GM18499 (cell line): ENCODE results near the gene NSL1.
A peak's percentile ranks its signal among the peaks of the same experiment; 100 is the strongest.

Source experiments
- ATAC-seq: cut with Tn5 transposase; IDR thresholded peaks from one replicate; pipeline ENCODE4 v1.9.1; 2021; ENCODE audit warnings: moderate number of reproducible peaks; ENCODE audit not compliant: insufficient read depth, unreplicated experiment

NSL1 gene

GRCh38 chr1:212791676-212792395, at the start of gene NSL1, which contains the start of gene TATDN3:
Gene NSL1, minus strand, starts transcription at chr1:212791777. Its CDS starts 14 bp downstream, at chr1:212791763.
Gene TATDN3, plus strand, starts transcription at chr1:212791894. Its CDS starts 28 bp downstream, at chr1:212791922.
- peak; percentile 44 for ATAC-seq

GRCh38 chr1:212838145-212838544, 46.6 kb upstream of the NSL1 start:
- ATAC-seq = no peak

DNA sequence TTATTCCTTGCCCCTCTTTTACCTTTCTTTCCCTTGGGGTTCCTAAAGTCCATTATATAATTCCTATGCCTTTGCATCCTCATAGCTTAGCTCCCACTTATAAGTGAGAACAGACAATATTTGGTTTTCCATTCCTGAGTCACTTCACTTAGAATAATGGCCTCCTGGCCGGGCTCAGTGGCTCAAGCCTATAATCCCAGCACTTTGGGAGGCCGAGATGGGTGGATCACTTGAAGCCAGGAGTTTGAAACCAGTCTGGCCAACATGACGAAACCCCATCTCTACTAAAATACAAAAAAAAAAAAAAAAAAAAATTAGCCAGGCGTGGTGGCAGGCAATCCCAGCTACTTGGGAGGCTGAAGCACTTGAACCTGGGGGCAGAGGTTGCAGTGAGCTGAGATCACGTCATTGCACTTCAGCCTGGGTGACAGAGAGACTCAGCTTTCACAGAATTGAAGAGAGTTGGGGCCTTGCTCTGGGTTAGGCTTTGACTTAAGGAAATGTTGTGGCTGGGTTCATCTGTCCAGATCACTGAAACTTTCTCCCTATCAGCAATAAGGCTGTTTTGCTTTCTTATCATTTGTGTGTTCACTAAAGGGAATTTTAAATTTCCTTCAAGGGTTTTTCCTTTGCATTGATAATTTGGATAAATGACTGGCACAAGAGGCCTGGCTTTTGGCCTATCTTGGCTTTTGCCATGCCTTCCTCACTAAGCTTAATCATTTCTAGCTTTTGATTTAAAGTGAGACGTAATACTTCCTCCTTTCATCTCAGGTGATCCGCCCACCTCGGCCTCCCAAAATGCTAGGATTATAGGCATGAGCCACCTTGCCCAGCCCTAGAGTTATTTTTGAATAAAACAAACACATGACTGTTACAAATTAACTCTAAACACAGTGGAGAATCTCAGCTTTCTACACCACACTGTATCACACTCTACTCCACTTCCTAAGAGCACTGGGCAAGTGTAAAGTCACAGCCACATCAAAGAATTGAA, 41.9 kb upstream of the NSL1 start:
- peak; percentile 80 for ATAC-seq

DNA sequence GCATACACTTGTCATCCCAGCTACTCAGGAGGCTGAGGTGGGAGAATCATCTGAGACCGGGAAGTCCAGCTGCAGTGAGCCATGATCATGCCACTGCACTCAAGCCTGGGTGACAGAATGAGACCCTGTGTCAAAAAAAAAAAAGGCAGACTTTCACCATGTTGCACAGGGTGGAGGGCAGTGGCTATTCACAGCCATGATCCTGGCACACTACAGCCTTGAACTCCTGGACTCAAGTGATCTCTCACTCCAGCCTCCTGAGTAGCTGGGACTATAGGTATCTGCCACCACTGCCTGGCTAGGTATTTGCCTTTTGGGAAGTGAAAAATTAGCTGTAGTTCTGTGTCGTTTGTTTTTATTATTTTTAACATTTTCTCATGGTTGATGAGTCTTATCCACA, 36.8 kb upstream of the NSL1 start:
- no peak for ATAC-seq

- no peak for ATAC-seq
Measured at GRCh38 chr1:212827831-212828278, 36.3 kb upstream of the NSL1 start.

- no peak for ATAC-seq
Measured at GRCh38 chr1:212827171-212827776, 35.7 kb upstream of the NSL1 start.

DNA sequence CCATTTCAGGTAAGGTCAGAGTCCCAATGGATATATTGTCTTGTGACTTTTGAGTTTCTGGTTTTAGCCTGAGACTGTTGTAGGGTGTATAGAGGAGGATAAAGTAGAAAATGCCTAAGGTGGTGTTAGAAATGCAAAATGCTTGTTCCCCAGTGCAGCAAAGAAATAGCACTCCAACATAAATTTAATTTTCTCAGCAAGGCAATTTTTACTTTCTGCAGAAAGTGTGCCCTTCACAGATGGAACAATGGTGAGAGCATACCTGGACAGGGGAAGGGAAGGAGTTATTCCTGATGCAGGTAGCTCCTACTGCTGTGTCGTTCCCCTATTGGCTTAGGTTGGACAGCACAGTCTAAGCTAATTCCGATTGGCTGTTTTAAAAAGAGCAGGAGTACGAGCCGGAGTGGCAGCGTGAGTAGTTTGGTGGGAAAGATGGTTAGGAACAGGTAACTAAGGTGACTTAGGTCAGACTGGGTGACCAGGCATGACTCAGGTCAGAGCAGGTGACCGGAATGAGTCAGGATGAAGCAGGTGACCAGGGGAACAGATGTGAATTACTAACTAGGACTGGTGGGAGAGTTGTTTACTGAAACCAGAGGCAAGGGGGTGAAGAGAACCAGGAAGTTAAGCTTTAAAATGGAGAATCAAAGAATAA, 34.3 kb upstream of the NSL1 start:
- no peak for ATAC-seq

- ATAC-seq = no peak
Measured at GRCh38 chr1:212824201-212824600, 32.6 kb upstream of the NSL1 start.

DNA sequence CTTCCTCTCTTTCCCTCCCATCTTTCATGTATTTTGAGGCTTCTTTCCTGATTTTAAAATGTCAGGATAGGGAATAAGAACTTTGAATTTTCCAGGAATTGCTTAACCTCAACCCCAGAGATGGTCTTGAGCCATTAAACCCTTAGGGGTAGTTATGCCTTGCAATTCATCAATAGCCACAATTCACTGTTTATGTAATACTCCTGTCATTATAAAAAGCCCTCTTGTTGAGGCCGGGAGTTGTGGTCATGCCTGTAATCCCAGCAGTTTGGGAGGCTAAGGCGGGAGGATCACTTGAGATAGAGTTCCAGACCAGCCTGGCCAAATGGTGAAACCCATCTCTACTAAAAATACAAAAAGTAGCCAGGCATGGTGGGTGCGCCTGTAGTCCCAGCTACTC, 31.4 kb upstream of the NSL1 start:
- ATAC-seq = no peak

GRCh38 chr1:212820969-212821368, 29.4 kb upstream of the NSL1 start:
- ATAC-seq = no peak

DNA sequence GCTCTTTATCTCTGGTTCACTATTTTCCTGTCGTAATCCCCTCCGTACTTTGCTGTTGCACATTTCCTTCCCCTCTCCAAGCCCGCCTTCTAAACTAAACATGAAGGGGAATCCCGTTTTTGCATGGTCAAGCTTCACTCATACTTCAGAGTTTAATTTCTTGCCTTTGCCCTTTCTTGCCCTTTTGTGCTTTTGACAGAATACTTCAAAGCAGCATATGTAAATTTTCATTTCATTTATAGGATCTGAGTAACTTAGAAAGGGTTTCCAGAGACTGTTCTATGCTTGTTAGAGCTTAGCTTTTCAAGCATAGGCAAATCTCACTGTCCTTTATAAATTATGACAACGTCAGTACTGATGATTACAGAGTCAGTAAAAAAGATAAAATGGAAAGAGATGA, 28.1 kb upstream of the NSL1 start:
- peak; percentile 55 for ATAC-seq

- ATAC-seq = no peak
Measured at GRCh38 chr1:212816567-212817278, 25.1 kb upstream of the NSL1 start.

GRCh38 chr1:212814537-212815334, 23.2 kb upstream of the NSL1 start:
- no peak for ATAC-seq

DNA sequence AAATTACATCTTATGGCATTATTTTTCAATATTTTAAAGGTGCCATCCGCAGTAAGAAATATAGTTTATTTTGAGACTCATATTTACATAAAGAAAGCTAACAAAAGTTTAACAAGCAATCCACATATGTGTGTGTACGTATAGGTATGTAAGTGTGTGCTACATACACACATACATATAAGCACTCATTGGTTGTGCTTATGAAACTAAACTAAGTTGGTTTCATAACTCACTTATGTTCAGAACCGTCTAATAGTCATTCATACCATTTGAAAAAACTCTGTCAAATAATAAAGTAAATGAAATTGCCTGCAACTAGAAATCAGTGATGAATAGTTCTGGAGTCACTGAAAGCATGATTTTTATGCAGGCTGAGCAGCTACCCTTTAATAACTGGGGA, 14.2 kb upstream of the NSL1 start:
- no peak for ATAC-seq

DNA sequence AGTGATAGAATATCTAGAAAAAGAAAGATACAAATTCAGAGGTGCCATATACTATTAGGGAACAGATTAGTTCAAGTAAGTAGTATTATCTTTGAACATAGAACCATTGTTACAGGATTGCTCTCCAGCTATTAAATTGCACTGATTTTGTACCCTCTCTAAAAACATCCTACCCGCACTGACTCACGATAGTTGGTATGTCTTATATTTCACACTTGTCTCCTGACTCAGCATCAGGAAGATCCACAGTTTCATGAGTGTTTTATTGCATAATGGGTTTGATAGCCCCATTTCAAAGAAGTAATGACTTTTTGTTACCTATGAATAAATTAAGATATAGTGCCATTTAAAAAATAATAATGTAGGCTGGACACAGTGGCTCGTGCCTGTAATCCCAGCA, 6.1 kb upstream of the NSL1 start:
- ATAC-seq = no peak

DNA sequence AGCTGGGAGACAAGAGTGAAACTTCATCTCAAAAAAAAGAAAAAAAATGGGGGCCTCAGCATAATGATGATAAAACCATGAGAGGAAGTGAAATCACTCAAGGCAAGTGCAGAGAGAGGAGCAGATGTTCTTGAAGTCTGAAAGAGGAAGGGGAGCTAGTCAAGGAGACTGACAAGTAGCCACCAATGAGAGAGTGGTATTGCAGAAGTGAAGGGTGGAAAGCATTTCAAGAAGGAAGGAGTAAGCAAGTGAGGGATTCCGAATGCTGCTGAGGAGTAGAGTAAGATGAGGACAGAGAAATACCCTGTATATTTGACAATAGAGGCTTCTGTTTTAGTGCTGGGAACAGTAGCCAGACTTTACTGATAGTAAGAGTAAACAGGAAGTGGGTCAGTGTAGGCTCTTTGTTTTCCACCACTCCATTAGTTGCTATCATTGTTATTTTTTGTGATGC, 3.0 kb upstream of the NSL1 start:
- peak; percentile 71 for ATAC-seq

DNA sequence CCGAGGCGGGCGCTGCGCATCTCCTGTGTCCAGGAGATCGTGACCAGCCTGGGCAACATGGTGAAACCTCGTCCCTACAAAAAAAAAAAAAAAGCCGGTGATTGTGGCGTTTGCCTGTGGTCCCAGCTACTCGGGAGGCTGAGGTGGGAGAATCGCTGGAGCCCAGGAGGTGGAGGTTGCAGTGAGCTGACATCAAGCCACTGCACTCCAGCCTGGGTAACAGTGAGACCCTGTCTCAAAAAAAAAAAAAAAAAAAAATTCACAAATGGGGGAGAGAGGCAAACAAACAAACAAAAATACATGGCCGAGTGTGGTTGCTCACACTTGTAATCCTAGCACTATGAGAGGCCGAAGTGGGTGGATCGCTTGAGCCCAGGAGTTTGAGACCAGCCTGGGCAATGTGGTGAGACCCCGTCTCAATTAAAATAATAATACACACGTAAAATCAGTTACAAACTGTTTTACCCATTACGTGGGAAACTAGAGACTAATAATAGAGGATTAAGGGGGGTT, 875 bp upstream of the NSL1 start:
- ATAC-seq = no peak

DNA sequence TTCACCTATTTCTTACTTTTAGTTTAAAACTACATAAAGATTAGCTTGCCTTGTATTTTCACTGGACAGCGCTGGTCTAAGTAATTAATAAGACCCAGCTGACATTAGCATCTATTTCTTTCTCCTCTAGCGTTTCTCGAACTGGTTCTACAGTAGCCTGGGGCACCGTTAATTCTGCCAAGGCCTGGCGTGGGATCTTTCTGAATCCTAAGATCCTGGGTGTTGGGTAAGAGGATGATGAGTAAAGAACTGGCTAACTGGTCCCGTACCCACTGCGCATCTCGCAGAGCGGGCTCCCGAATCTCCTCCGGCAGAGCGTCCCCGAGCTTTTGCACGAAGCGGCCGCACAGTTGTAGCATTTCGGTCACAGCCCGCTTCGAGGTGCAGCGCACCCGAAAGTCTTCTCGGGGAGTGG, 309 bp downstream of the NSL1 start:
- ATAC-seq = peak; percentile 19
